HAP-1 (cell line): ENCODE data around the gene DMD.
"Not testable (repeated sequence)": the region's sequence is repeated elsewhere in the genome, so short reads cannot be mapped to it uniquely, and the experiment has no call there.

Source experiments
- DNase-seq, 2 experiments: peaks; one replicate each; pipeline ENCODE4 v3.0.0-alpha.2; 2016 to 2020; ENCODE audit warnings: low spot score in 2 of 2
- H3K27me3 ChIP-seq: fragments of 250-450 bp; sonication (Bioruptor Pico); 2 replicates; pipeline ENCODE4 v1.5.1; 2020; ENCODE audit warnings: low read depth, mild to moderate bottlenecking, moderate library complexity
- H3K36me3 ChIP-seq: fragments of 250-450 bp; sonication (Bioruptor Pico); replicated peaks from 2 replicates; pipeline ENCODE4 v1.5.1; 2020; ENCODE audit warnings: mild to moderate bottlenecking
- H3K4me1 ChIP-seq: fragments of 250-450 bp; sonication (Bioruptor Pico); 2 replicates; pipeline ENCODE4 v1.5.1; 2020; ENCODE audit warnings: mild to moderate bottlenecking
- H3K4me3 ChIP-seq: fragments of 250-450 bp; sonication (Bioruptor Pico); 2 replicates; pipeline ENCODE4 v1.5.1; 2020; ENCODE audit warnings: mild to moderate bottlenecking, moderate library complexity
- H3K9me3 ChIP-seq: fragments of 250-450 bp; sonication (Bioruptor Pico); 2 replicates; pipeline ENCODE4 v1.5.1; 2020; ENCODE audit warnings: mild to moderate bottlenecking, moderate library complexity
- in situ Hi-C: fragments of 300-500 bp; cut with MboI; formaldehyde crosslinking; loops from 3 replicates; pipeline ENCODE4 v1.14.3; 2020; ENCODE audit warnings: low sequenced_read_pairs, inconsistent platforms, mixed read lengths

DMD gene

GRCh38 chrX:31521941-31522340, 1689.4 kb downstream of the DMD start:
- Histone ChIP-seq H3K4me3 (no peak overlapping the region), H3K9me3 (no peaks in the 10 kb centered on the region), H3K4me1 (no peaks in the 10 kb centered on the region), H3K27me3 (0 out of 2 replicates have a peak, but pooled peaks cover 3% of the 10 kb centered on the region), H3K36me3 (no peaks in the 10 kb centered on the region)
- in situ Hi-C loops, result no loop called here
- DNase-seq, result no peak

- Histone ChIP-seq H3K36me3 (no peaks in the 10 kb centered on the region), H3K4me3 (no peak overlapping the region), H3K4me1 (no peaks in the 10 kb centered on the region), H3K27me3 (no peaks in the 10 kb centered on the region), H3K9me3 (no peaks in the 10 kb centered on the region)
- DNase-seq, result no peak
- in situ Hi-C loops, result no loop called here
Observed at GRCh38 chrX:31516527-31516926, 1694.8 kb downstream of the DMD start.

- Histone ChIP-seq H3K9me3 (no peaks in the 10 kb centered on the region), H3K4me3 (no peak overlapping the region), H3K27me3 (no peaks in the 10 kb centered on the region), H3K4me1 (no peaks in the 10 kb centered on the region), H3K36me3 (no peaks in the 10 kb centered on the region)
- in situ Hi-C loops, result no loop called here
- no peak for DNase-seq
Observed at GRCh38 chrX:31508338-31508737, 1703.0 kb downstream of the DMD start.

GRCh38 chrX:31506928-31507327, 1704.4 kb downstream of the DMD start:
- H3K4me3 ChIP-seq, result no peak overlapping the region
- DNase-seq, result no peak
- H3K9me3 ChIP-seq, result no peaks in the 10 kb centered on the region
- in situ Hi-C loops, result no loop called here
- H3K27me3 ChIP-seq, result no peaks in the 10 kb centered on the region
- no peaks in the 10 kb centered on the region for H3K4me1 ChIP-seq
- H3K36me3 ChIP-seq, result no peaks in the 10 kb centered on the region

- no peak for DNase-seq
- Histone ChIP-seq H3K4me1 (no peaks in the 10 kb centered on the region), H3K4me3 (no peak overlapping the region), H3K27me3 (no peaks in the 10 kb centered on the region), H3K9me3 (no peaks in the 10 kb centered on the region), H3K36me3 (no peaks in the 10 kb centered on the region)
- in situ Hi-C loops, result no loop called here
Observed at GRCh38 chrX:31506360-31506759, 1705.0 kb downstream of the DMD start.

GRCh38 chrX:31500921-31501320, 1710.4 kb downstream of the DMD start:
- DNase-seq, result no peak
- H3K9me3 ChIP-seq, result no peaks in the 10 kb centered on the region
- 0 out of 2 replicates have a peak, but pooled peaks cover 2% of the 10 kb centered on the region for H3K27me3 ChIP-seq
- no peaks in the 10 kb centered on the region for H3K4me1 ChIP-seq
- H3K36me3 ChIP-seq, result no peaks in the 10 kb centered on the region
- no peak overlapping the region for H3K4me3 ChIP-seq
- in situ Hi-C loops, result no loop called here

- in situ Hi-C loops, result no loop called here
- no peak for DNase-seq
- Histone ChIP-seq H3K27me3 (0 out of 2 replicates have a peak, but pooled peaks cover 2% of the 10 kb centered on the region), H3K36me3 (no peaks in the 10 kb centered on the region), H3K4me3 (no peak overlapping the region), H3K9me3 (no peaks in the 10 kb centered on the region), H3K4me1 (no peaks in the 10 kb centered on the region)
Observed at GRCh38 chrX:31499109-31499508, 1712.2 kb downstream of the DMD start.

GRCh38 chrX:31497086-31497485, 1714.3 kb downstream of the DMD start:
- Histone ChIP-seq H3K9me3 (no peaks in the 10 kb centered on the region), H3K36me3 (no peaks in the 10 kb centered on the region), H3K4me1 (no peaks in the 10 kb centered on the region), H3K4me3 (no peak overlapping the region), H3K27me3 (0 out of 2 replicates have a peak, but pooled peaks cover 2% of the 10 kb centered on the region)
- in situ Hi-C loops, result no loop called here
- no peak for DNase-seq

GRCh38 chrX:31487951-31488350, 1723.4 kb downstream of the DMD start:
- Histone ChIP-seq H3K9me3 (no peaks in the 10 kb centered on the region), H3K27me3 (no peaks in the 10 kb centered on the region), H3K4me3 (no peak overlapping the region), H3K36me3 (no peaks in the 10 kb centered on the region), H3K4me1 (no peaks in the 10 kb centered on the region)
- in situ Hi-C loops, result no loop called here
- no peak for DNase-seq

GRCh38 chrX:31483336-31483735, 1728.0 kb downstream of the DMD start:
- Histone ChIP-seq H3K36me3 (no peaks in the 10 kb centered on the region), H3K9me3 (no peaks in the 10 kb centered on the region), H3K27me3 (no peaks in the 10 kb centered on the region; the same call in 1 of the 2 replicates), H3K4me1 (no peaks in the 10 kb centered on the region), H3K4me3 (no peak overlapping the region)
- peak; percentile 9 to 18 for DNase-seq
- in situ Hi-C loops, result no loop called here

- no peaks in the 10 kb centered on the region for H3K4me1 ChIP-seq
- no peaks in the 10 kb centered on the region for H3K36me3 ChIP-seq
- H3K4me3 ChIP-seq, result no peak overlapping the region
- no peak for DNase-seq
- H3K27me3 ChIP-seq, result peaks cover 6% of the 10 kb centered on the region
- in situ Hi-C loops, result no loop called here
- no peaks in the 10 kb centered on the region for H3K9me3 ChIP-seq
Observed at GRCh38 chrX:31480696-31481095, 1730.7 kb downstream of the DMD start.

GRCh38 chrX:31471229-31471628, 1740.1 kb downstream of the DMD start:
- in situ Hi-C loops, result no loop called here
- H3K9me3 ChIP-seq, result no peaks in the 10 kb centered on the region
- no peaks in the 10 kb centered on the region for H3K36me3 ChIP-seq
- no peak for DNase-seq
- H3K4me1 ChIP-seq, result no peaks in the 10 kb centered on the region
- H3K27me3 ChIP-seq, result no peaks in the 10 kb centered on the region
- H3K4me3 ChIP-seq, result no peak overlapping the region

- H3K4me3 ChIP-seq, H3K27me3 ChIP-seq, DNase-seq, H3K9me3 ChIP-seq, H3K4me1 ChIP-seq, H3K36me3 ChIP-seq, in situ Hi-C loops: not testable (repeated sequence)
Observed at GRCh38 chrX:31470753-31471152, 1740.6 kb downstream of the DMD start.

GRCh38 chrX:31464306-31464915, 1746.9 kb downstream of the DMD start:
- H3K4me1 ChIP-seq, result no peaks in the 10 kb centered on the region
- H3K4me3 ChIP-seq, result no peak overlapping the region
- in situ Hi-C loops, result no loop called here
- H3K36me3 ChIP-seq, result no peaks in the 10 kb centered on the region
- no peak for DNase-seq
- H3K9me3 ChIP-seq, result no peaks in the 10 kb centered on the region
- peaks cover 15% of the 10 kb centered on the region; the same call in 1 of the 2 replicates for H3K27me3 ChIP-seq

- H3K36me3 ChIP-seq, result no peaks in the 10 kb centered on the region
- DNase-seq, result no peak
- no peak overlapping the region for H3K4me3 ChIP-seq
- peaks cover 15% of the 10 kb centered on the region; the same call in 1 of the 2 replicates for H3K27me3 ChIP-seq
- no peaks in the 10 kb centered on the region for H3K4me1 ChIP-seq
- in situ Hi-C loops, result no loop called here
- H3K9me3 ChIP-seq, result no peaks in the 10 kb centered on the region
Observed at GRCh38 chrX:31461266-31461665, 1750.1 kb downstream of the DMD start.
